ENCODE measurements around the gene PRMT1. TPM values are rescaled to one million over a fixed set of nuclear protein-coding genes. Genes with fewer than 3 reads are reported as not detected.

The PRMT1 gene
- total RNA-seq, 1 experiment from 2014 or later, result 326 TPM

DNA sequence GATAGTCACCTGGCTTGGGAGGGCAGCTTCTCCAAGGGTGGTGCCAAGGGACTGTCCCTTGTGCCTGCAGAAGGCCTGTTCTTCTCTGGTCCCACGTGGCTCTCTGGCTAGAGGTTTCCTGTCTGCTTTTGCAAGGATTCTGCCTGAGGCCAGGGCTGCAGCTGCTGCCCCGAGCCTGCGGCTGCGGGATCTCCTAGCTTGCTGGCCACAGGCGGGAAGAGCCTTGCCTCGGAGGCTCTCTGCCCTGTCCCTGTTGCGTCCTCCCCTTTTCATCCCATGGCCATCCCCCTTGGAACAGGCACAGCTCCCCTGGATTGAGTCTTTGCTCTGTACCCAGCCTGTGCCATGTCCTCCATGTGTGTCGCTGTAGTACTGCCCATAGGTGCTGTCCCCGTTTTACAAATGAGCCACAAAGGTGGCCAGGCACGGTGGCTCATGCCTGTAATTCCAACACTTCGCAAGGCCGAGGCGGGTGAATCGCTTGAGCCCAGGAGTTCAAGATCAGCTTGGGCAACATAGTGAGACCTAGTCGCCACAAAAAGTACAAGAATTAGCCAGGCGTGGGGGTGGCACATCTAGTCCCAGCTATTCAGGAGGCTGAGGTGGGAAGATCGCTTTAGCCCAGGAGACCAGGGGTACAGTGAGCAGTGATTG, 20.5 kb upstream of the PRMT1 start:
- intact Hi-C loops (cut with micrococcal nuclease; ENCODE audit: unreplicated experiment), result no loop called here
- CTCF ChIA-PET, result interaction anchor here (1.8 kb wide), 1 partner anchor 8 kb away, joined by 6 read pairs; no protein-coding TSS in a partner anchor
- BruUV-seq (replicated peaks), result no TSS peak

DNA sequence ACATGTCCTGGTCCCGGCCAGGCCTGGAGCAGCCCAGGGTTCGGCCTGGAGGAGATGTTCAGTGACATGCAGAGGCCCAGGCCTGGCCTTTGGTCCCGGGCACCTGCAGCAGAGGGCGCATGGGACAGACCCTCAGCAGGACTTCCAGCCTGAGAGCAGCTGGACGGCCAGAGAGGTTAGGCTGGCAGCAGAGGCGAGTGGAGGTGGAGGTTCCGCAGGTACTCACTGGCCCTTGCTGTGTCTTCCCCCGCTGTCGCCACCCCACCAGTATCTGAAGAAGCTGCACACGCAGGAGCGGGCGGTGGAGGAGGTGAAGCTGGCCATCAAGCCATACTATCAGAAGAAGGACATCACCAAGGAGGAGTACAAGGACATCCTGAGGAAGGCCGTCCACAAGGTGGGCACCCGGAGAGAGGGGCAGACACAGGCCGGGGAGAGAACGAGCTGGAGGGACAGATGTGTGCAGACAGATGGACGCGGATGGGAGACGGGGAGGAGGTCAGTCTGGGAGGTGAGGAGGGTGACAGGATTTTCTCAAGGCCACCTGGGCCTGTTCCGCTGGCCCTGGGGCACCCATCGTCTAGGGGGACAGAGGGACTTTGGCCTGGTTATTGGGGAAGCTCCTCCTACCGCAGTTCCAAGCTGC, 19.5 kb upstream of the PRMT1 start:
- Histone ChIP-seq H3K9me3 (peaks cover 8% of the 10 kb centered on the region), H3K27me3 (replicated peaks; ENCODE audit: control insufficient read depth, insufficient read depth, low read length) (no peaks in the 10 kb centered on the region), H3K4me3 (ENCODE audit: low read depth, low read length) (no peak overlapping the region), H3K36me3 (ENCODE audit: control insufficient read depth, insufficient read depth, low read length) (peaks cover 24% of the 10 kb centered on the region), H3K4me1 (no peaks in the 10 kb centered on the region)
- BruUV-seq (replicated peaks), result no TSS peak
- no peak for DNase-seq
- Mint-ChIP-seq H3K27ac (ENCODE audit: unreplicated experiment) (peak overlapping the region; percentile 18), H3K36me3 (ENCODE audit: insufficient read depth, unreplicated experiment) (peaks cover 89% of the 10 kb centered on the region), H3K4me1 (ENCODE audit: low read depth, unreplicated experiment) (no peaks in the 10 kb centered on the region), H3K4me3 (ENCODE audit: unreplicated experiment) (no peak overlapping the region), H3K9me3 (ENCODE audit: unreplicated experiment) (no peaks in the 10 kb centered on the region), H3K27me3 (ENCODE audit: insufficient read depth, unreplicated experiment) (no peaks in the 10 kb centered on the region)
- TF ChIP-seq, protein P1, sequence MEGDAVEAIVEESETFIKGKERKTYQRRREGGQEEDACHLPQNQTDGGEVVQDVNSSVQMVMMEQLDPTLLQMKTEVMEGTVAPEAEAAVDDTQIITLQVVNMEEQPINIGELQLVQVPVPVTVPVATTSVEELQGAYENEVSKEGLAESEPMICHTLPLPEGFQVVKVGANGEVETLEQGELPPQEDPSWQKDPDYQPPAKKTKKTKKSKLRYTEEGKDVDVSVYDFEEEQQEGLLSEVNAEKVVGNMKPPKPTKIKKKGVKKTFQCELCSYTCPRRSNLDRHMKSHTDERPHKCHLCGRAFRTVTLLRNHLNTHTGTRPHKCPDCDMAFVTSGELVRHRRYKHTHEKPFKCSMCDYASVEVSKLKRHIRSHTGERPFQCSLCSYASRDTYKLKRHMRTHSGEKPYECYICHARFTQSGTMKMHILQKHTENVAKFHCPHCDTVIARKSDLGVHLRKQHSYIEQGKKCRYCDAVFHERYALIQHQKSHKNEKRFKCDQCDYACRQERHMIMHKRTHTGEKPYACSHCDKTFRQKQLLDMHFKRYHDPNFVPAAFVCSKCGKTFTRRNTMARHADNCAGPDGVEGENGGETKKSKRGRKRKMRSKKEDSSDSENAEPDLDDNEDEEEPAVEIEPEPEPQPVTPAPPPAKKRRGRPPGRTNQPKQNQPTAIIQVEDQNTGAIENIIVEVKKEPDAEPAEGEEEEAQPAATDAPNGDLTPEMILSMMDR (IDR thresholded peaks at IDR 0.05; ENCODE audit: insufficient read depth in 1 of 2, low read depth in 1 of 2, low read length in 1 of 2, severe bottlenecking in 1 of 2, unreplicated experiment in 1 of 2), result no peak
- POLR2A ChIA-PET, result interaction anchor here (1.1 kb wide), 1 partner anchor 16 kb away, joined by 3 read pairs; the partner anchor contains the start of gene SCAF1
- CTCF ChIA-PET, result no interaction called here
- intact Hi-C loops (cut with micrococcal nuclease; ENCODE audit: unreplicated experiment), result no loop called here

More for the DNA sequence above, 20.5 kb upstream of the PRMT1 start:
- Mint-ChIP-seq H3K4me1 (ENCODE audit: low read depth, unreplicated experiment) (no peaks in the 10 kb centered on the region), H3K27ac (ENCODE audit: unreplicated experiment) (no peak overlapping the region), H3K4me3 (ENCODE audit: unreplicated experiment) (no peak overlapping the region), H3K27me3 (ENCODE audit: insufficient read depth, unreplicated experiment) (no peaks in the 10 kb centered on the region), H3K36me3 (ENCODE audit: insufficient read depth, unreplicated experiment) (peaks cover 84% of the 10 kb centered on the region), H3K9me3 (ENCODE audit: unreplicated experiment) (no peaks in the 10 kb centered on the region)
- Histone ChIP-seq H3K9me3 (peaks cover 8% of the 10 kb centered on the region), H3K36me3 (ENCODE audit: control insufficient read depth, insufficient read depth, low read length) (peaks cover 22% of the 10 kb centered on the region), H3K27me3 (replicated peaks; ENCODE audit: control insufficient read depth, insufficient read depth, low read length) (no peaks in the 10 kb centered on the region), H3K4me3 (ENCODE audit: low read depth, low read length) (no peak overlapping the region), H3K4me1 (no peaks in the 10 kb centered on the region)
- TF ChIP-seq, protein P1 (IDR thresholded peaks at IDR 0.05; ENCODE audit: insufficient read depth in 1 of 2, low read depth in 1 of 2, low read length in 1 of 2, severe bottlenecking in 1 of 2, unreplicated experiment in 1 of 2), result no peak
- DNase-seq, result no peak
- POLR2A ChIA-PET, result interaction anchor here (1.4 kb wide), 1 partner anchor 17 kb away, joined by 3 read pairs; the partner anchor contains the start of gene RRAS

DNA sequence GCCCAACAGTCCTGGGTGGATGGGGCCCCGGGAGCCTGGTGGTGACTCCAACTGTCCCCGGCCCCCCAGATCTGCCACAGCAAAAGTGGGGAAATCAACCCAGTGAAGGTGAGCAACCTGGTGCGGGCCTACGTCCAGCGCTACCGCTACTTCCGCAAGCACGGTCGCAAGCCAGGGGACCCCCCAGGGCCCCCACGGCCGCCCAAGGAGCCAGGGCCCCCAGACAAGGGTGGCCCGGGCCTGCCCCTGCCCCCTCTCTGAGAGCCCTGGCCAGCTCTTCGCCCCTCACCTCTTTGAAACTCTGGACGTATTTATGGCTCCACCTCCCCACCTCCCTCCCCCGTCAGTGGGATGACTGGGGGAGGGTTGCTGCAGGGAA, 18.9 kb upstream of the PRMT1 start:
- POLR2A ChIA-PET, result interaction anchor here (1.1 kb wide), 1 partner anchor 16 kb away, joined by 3 read pairs; the partner anchor contains the start of gene SCAF1
- Histone ChIP-seq H3K4me3 (ENCODE audit: low read depth, low read length) (no peak overlapping the region), H3K36me3 (ENCODE audit: control insufficient read depth, insufficient read depth, low read length) (peaks cover 24% of the 10 kb centered on the region), H3K27me3 (replicated peaks; ENCODE audit: control insufficient read depth, insufficient read depth, low read length) (no peaks in the 10 kb centered on the region), H3K9me3 (peaks cover 8% of the 10 kb centered on the region), H3K4me1 (no peaks in the 10 kb centered on the region)
- CTCF ChIA-PET, result no interaction called here
- no peak for DNase-seq
- H3K4me1 Mint-ChIP-seq (ENCODE audit: low read depth, unreplicated experiment), result no peaks in the 10 kb centered on the region
- no peaks in the 10 kb centered on the region for H3K9me3 Mint-ChIP-seq (ENCODE audit: unreplicated experiment)
- intact Hi-C loops (cut with micrococcal nuclease; ENCODE audit: unreplicated experiment), result no loop called here
- peaks cover 89% of the 10 kb centered on the region for H3K36me3 Mint-ChIP-seq (ENCODE audit: insufficient read depth, unreplicated experiment)
- no peaks in the 10 kb centered on the region for H3K27me3 Mint-ChIP-seq (ENCODE audit: insufficient read depth, unreplicated experiment)
- TF ChIP-seq, protein P1 (IDR thresholded peaks at IDR 0.05; ENCODE audit: insufficient read depth in 1 of 2, low read depth in 1 of 2, low read length in 1 of 2, severe bottlenecking in 1 of 2, unreplicated experiment in 1 of 2), result no peak
- TSS peak; percentile 50 for BruUV-seq (replicated peaks)
- no peak overlapping the region for H3K4me3 Mint-ChIP-seq (ENCODE audit: unreplicated experiment)
- peak overlapping the region; percentile 18 for H3K27ac Mint-ChIP-seq (ENCODE audit: unreplicated experiment)
